ENCODE data around the gene TMEM242. TPM values are rescaled to one million over a fixed set of nuclear protein-coding genes. Genes with fewer than 3 reads are reported as not detected.

TMEM242 gene
- total RNA-seq, 1 donor from 2014 or later = 9.7 TPM

DNA sequence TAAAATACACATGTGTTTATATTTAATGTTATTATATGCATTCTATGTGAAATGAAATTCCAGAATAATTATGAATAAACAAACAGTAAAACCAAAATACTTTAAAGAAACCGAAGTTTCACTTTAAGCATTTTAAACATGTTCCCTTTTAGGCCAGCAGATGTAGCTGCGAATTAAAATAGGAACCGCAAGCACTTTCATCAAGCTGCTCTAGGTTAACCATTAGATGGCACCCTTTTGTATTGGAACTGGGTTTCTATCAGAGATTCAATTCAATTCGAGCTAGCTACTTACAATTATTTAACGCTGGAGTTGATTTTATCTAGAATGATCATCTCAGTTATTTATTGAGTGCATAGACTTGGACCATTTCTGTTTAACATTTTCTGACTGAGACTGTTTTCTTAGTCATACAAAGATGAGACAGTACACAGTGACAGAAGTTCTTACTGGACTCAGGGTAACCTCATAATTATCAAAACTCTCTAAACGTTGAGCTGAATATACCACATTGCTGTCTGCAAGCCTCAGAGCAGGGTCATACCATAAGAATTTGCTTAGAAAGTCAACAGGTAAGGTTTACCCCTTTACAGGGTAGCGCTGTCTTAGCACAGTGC, 8.5 kb downstream of the TMEM242 start:
- H3K9me3 Mint-ChIP-seq (ENCODE audit: unreplicated experiment) = no peaks in the 10 kb centered on the region
- DNase-seq (ENCODE audit: low read depth) = peak; percentile 66
- no peaks in the 10 kb centered on the region for H3K27me3 Mint-ChIP-seq (ENCODE audit: low read depth, unreplicated experiment)
- peaks cover 7% of the 10 kb centered on the region for H3K4me1 ChIP-seq (ENCODE audit: insufficient read depth, low read length)
- FAIRE-seq = no peak
- TF ChIP-seq, protein P1, sequence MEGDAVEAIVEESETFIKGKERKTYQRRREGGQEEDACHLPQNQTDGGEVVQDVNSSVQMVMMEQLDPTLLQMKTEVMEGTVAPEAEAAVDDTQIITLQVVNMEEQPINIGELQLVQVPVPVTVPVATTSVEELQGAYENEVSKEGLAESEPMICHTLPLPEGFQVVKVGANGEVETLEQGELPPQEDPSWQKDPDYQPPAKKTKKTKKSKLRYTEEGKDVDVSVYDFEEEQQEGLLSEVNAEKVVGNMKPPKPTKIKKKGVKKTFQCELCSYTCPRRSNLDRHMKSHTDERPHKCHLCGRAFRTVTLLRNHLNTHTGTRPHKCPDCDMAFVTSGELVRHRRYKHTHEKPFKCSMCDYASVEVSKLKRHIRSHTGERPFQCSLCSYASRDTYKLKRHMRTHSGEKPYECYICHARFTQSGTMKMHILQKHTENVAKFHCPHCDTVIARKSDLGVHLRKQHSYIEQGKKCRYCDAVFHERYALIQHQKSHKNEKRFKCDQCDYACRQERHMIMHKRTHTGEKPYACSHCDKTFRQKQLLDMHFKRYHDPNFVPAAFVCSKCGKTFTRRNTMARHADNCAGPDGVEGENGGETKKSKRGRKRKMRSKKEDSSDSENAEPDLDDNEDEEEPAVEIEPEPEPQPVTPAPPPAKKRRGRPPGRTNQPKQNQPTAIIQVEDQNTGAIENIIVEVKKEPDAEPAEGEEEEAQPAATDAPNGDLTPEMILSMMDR (IDR thresholded peaks at IDR 0.05; ENCODE audit: insufficient read depth, low read depth, low read length) = peak; percentile 98
- TF ChIP-seq EZH2 (IDR thresholded peaks at IDR 0.05; ENCODE audit: insufficient read depth, low read length) = no peak
- H4K20me1 ChIP-seq (ENCODE audit: insufficient read depth, low read length) = peaks cover 19% of the 10 kb centered on the region
- H3K4me3 Mint-ChIP-seq (ENCODE audit: unreplicated experiment) = no peak overlapping the region
- no peak overlapping the region for H3K27ac Mint-ChIP-seq (ENCODE audit: unreplicated experiment)
- H3K27me3 ChIP-seq (ENCODE audit: insufficient read depth, low read length) = no peaks in the 10 kb centered on the region
- H3K9ac ChIP-seq (ENCODE audit: low read length) = no peak overlapping the region
- no peaks in the 10 kb centered on the region for H3K79me2 ChIP-seq (ENCODE audit: insufficient read depth, low read length)
- no peak overlapping the region for H3K4me3 ChIP-seq (ENCODE audit: insufficient read depth, low read depth, low read length)
- H3K4me2 ChIP-seq (ENCODE audit: low read length) = no peak overlapping the region
- H3K36me3 Mint-ChIP-seq (ENCODE audit: low read depth, unreplicated experiment) = peaks cover 16% of the 10 kb centered on the region
- H3K36me3 ChIP-seq (ENCODE audit: insufficient read depth, low read length) = peaks cover 10% of the 10 kb centered on the region
- peaks cover 5% of the 10 kb centered on the region for H3K4me1 Mint-ChIP-seq (ENCODE audit: low read depth, unreplicated experiment)
- no peak overlapping the region for H2AFZ ChIP-seq (ENCODE audit: low read depth, low read length)
- no peak overlapping the region for H3K27ac ChIP-seq (ENCODE audit: low read depth, low read length)
- no peaks in the 10 kb centered on the region for H3K9me3 ChIP-seq (ENCODE audit: insufficient read depth, low read depth, low read length)

DNA sequence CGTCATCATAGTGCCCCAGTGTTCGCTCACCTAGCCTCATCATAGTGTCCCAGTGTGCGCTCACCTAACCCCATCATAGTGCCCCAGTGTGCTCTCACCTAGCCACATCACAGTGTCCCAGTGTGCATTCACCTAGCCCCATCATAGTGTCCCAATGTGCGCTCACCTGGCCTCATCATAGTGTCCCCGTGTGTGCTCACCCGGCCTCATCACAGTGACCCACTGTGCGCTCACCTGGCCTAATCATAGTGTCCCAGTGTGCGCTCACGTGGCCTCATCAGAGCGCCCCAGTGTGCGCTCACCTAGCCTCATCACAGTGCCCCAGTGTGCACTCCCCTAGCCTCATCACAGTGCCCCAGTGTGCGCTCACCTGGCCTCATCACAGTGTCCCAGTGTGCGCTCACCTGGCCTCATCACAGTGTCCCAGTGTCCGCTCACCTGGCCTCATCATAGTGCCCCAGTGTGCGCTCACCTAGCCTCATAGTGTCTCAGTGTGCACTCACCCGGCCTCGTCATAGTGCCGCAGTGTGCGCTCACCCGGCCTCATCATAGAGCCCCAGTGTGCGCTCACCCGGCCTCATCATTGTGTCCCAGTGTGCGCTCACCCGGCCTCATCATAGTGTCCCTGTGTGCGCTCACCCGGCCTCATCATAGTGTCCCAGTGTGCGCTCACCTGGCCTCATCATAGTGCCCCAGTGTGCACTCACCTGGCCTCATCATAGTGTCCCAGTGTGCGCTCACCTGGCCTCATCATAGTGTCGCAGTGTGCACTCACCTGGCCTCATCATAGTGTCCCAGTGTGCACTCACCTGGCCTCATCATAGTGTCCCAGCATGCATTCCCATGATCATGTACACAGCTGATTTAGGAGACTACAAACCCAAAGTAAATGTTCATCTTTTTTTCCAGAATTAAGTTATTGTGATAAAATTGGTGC, 9.5 kb downstream of the TMEM242 start:
- no peaks in the 10 kb centered on the region for H3K9me3 Mint-ChIP-seq (ENCODE audit: unreplicated experiment)
- Histone ChIP-seq H3K4me1 (ENCODE audit: insufficient read depth, low read length) (peaks cover 7% of the 10 kb centered on the region), H3K27ac (ENCODE audit: low read depth, low read length) (no peak overlapping the region), H2AFZ (ENCODE audit: low read depth, low read length) (no peak overlapping the region), H4K20me1 (ENCODE audit: insufficient read depth, low read length) (peaks cover 19% of the 10 kb centered on the region), H3K9me3 (ENCODE audit: insufficient read depth, low read depth, low read length) (no peaks in the 10 kb centered on the region), H3K4me2 (ENCODE audit: low read length) (no peak overlapping the region), H3K79me2 (ENCODE audit: insufficient read depth, low read length) (no peaks in the 10 kb centered on the region), H3K9ac (ENCODE audit: low read length) (no peak overlapping the region), H3K27me3 (ENCODE audit: insufficient read depth, low read length) (no peaks in the 10 kb centered on the region), H3K36me3 (ENCODE audit: insufficient read depth, low read length) (peaks cover 9% of the 10 kb centered on the region), H3K4me3 (ENCODE audit: insufficient read depth, low read depth, low read length) (no peak overlapping the region)
- TF ChIP-seq EZH2 (IDR thresholded peaks at IDR 0.05; ENCODE audit: insufficient read depth, low read length) = no peak
- TF ChIP-seq, protein P1 (IDR thresholded peaks at IDR 0.05; ENCODE audit: insufficient read depth, low read depth, low read length) = no peak
- H3K27me3 Mint-ChIP-seq (ENCODE audit: low read depth, unreplicated experiment) = no peaks in the 10 kb centered on the region
- FAIRE-seq (no peak), DNase-seq (ENCODE audit: low read depth) (no peak)
- no peak overlapping the region for H3K27ac Mint-ChIP-seq (ENCODE audit: unreplicated experiment)
- H3K4me1 Mint-ChIP-seq (ENCODE audit: low read depth, unreplicated experiment) = peaks cover 5% of the 10 kb centered on the region
- no peak overlapping the region for H3K4me3 Mint-ChIP-seq (ENCODE audit: unreplicated experiment)
- H3K36me3 Mint-ChIP-seq (ENCODE audit: low read depth, unreplicated experiment) = peaks cover 16% of the 10 kb centered on the region

Data from astrocyte (in vitro differentiated cells and primary cell).